DND-41 (cell line): Measurements from ENCODE around the gene SLC24A3.

Experiments
- ATAC-seq: fragments of 200-7000 bp; cut with Tn5 transposase; 3 replicates; pipeline ENCODE4 v1.9.1; 2021; ENCODE audit warnings: low read depth; ENCODE audit not compliant: insufficient read depth
- DNase-seq: peaks from one replicate; pipeline ENCODE4 v3.0.0-alpha.2; 2020
- H2AFZ ChIP-seq: 2 replicates; pipeline ENCODE4 v1.6.0; 2012; ENCODE audit warnings: low read depth, low read length
- H3K27ac ChIP-seq: 2 replicates; pipeline ENCODE4 v1.5.1; 2012; ENCODE audit warnings: low read length, inconsistent platforms
- H3K27me3 ChIP-seq: fragments of 200-600 bp; sonication (generic); 2 replicates; pipeline ENCODE4 v1.6.0; 2012; ENCODE audit warnings: low read length, mild to moderate bottlenecking, inconsistent platforms; ENCODE audit not compliant: insufficient read depth, poor library complexity
- H3K36me3 ChIP-seq: 2 replicates; pipeline ENCODE4 v1.5.1; 2012; ENCODE audit warnings: low read length, inconsistent platforms; ENCODE audit not compliant: insufficient read depth
- H3K4me1 ChIP-seq: 2 replicates; pipeline ENCODE4 v1.5.1; 2012; ENCODE audit warnings: mild to moderate bottlenecking, low read length; ENCODE audit not compliant: insufficient read depth
- H3K4me2 ChIP-seq: 2 replicates; pipeline ENCODE4 v1.6.0; 2012; ENCODE audit warnings: mild to moderate bottlenecking, moderate library complexity, low read length, inconsistent platforms; ENCODE audit not compliant: insufficient read depth
- H3K4me3 ChIP-seq, 2 experiments: fragments of 200-600 bp in 1 of 2; shearing (Covaris generic) in 1 of 2; 2 replicates each; pipeline ENCODE4 v1.5.1; 2012 to 2016; ENCODE audit warnings: inconsistent platforms in 2 of 2, low read length in 2 of 2, mild to moderate bottlenecking in 2 of 2, low read depth in 1 of 2, moderate library complexity in 1 of 2
- H3K79me2 ChIP-seq: 2 replicates; pipeline ENCODE4 v1.6.0; 2012; ENCODE audit warnings: low read length, inconsistent platforms; ENCODE audit not compliant: insufficient read depth
- H3K9ac ChIP-seq: 2 replicates; pipeline ENCODE4 v1.6.0; 2012; ENCODE audit warnings: low read depth, mild to moderate bottlenecking, inconsistent platforms, low read length, moderate library complexity
- H3K9me3 ChIP-seq: 2 replicates; pipeline ENCODE4 v1.5.1; 2012; ENCODE audit warnings: low read length, moderate library complexity, mild to moderate bottlenecking, inconsistent platforms; ENCODE audit not compliant: insufficient read depth, severe bottlenecking
- H4K20me1 ChIP-seq: 2 replicates; pipeline ENCODE4 v1.6.0; 2012; ENCODE audit warnings: low read length; ENCODE audit not compliant: insufficient read depth
- EZH2 ChIP-seq: IDR thresholded peaks from 3 replicates; pipeline ENCODE4 v1.6.1; 2012; ENCODE audit warnings: borderline replicate concordance, low read depth, mild to moderate bottlenecking, moderate library complexity, low read length, inconsistent platforms; ENCODE audit not compliant: severe bottlenecking
- TF ChIP-seq, protein P1 (sequence below): IDR thresholded peaks from 2 replicates; pipeline ENCODE4 v1.5.1; 2012; ENCODE audit warnings: borderline replicate concordance, low read length, moderate library complexity, mild to moderate bottlenecking; ENCODE audit not compliant: poor library complexity, severe bottlenecking; ENCODE audit errors: extremely low read depth

SLC24A3 gene

DNA sequence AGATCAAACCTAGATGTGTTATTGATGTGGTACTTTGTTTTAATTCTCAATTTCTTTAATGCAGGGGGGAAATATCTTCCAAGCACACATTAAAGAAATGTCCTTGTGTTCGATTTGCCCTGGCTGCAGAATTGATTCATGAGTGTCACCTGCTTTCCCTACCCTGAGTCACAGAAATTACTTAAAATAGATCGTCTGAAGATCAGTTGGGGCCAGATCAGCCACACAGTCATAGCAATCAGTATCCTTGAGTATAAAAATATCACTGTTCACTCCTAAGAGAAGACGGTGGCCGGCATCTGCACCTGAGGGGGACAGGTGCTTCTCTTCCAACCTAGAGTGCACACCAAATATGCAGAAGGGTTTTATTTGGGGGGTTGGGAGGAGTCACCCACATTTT is 430.4 kb downstream of the SLC24A3 start:
- no peaks in the 10 kb centered on the region for H3K36me3 ChIP-seq
- no peaks in the 10 kb centered on the region for H3K4me1 ChIP-seq
- no peak overlapping the region for H3K4me2 ChIP-seq
- ATAC-seq (no peak), DNase-seq (no peak)
- no peaks in the 10 kb centered on the region for H4K20me1 ChIP-seq
- no peaks in the 10 kb centered on the region for H3K9me3 ChIP-seq
- no peak overlapping the region for H3K9ac ChIP-seq
- H3K27ac ChIP-seq: no peak overlapping the region
- H2AFZ ChIP-seq: no peak overlapping the region
- no peak for TF ChIP-seq EZH2
- TF ChIP-seq, protein P1, sequence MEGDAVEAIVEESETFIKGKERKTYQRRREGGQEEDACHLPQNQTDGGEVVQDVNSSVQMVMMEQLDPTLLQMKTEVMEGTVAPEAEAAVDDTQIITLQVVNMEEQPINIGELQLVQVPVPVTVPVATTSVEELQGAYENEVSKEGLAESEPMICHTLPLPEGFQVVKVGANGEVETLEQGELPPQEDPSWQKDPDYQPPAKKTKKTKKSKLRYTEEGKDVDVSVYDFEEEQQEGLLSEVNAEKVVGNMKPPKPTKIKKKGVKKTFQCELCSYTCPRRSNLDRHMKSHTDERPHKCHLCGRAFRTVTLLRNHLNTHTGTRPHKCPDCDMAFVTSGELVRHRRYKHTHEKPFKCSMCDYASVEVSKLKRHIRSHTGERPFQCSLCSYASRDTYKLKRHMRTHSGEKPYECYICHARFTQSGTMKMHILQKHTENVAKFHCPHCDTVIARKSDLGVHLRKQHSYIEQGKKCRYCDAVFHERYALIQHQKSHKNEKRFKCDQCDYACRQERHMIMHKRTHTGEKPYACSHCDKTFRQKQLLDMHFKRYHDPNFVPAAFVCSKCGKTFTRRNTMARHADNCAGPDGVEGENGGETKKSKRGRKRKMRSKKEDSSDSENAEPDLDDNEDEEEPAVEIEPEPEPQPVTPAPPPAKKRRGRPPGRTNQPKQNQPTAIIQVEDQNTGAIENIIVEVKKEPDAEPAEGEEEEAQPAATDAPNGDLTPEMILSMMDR: no peak
- H3K27me3 ChIP-seq: no peaks in the 10 kb centered on the region
- H3K4me3 ChIP-seq: no peak overlapping the region
- H3K79me2 ChIP-seq: no peaks in the 10 kb centered on the region

DNA sequence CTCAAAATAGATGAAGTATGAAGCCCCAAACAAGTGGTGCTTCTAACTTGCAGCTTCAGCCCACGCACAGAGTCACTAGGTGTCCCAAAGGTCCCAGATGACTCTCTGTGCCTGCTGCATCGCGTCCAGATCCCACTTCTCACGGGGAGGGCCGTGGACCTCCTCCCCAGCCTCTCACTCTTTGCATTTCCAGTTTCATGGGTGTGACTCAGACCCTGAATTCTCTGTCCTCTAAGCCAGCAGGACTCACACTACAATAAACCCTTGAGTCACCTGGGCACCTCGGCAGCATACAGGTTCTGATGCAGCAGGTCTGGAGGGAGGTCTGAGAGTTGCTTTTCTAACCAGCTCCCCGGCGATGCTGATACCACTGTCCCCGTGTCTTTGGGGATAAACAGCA is 431.6 kb downstream of the SLC24A3 start:
- DNase-seq (no peak), ATAC-seq (no peak)
- no peaks in the 10 kb centered on the region for H3K4me1 ChIP-seq
- H3K4me2 ChIP-seq: no peak overlapping the region
- H4K20me1 ChIP-seq: no peaks in the 10 kb centered on the region
- no peak overlapping the region for H3K27ac ChIP-seq
- no peak overlapping the region for H3K9ac ChIP-seq
- no peaks in the 10 kb centered on the region for H3K36me3 ChIP-seq
- no peaks in the 10 kb centered on the region for H3K79me2 ChIP-seq
- no peak overlapping the region for H2AFZ ChIP-seq
- no peak overlapping the region for H3K4me3 ChIP-seq
- no peaks in the 10 kb centered on the region for H3K9me3 ChIP-seq
- TF ChIP-seq, protein P1: no peak
- no peak for TF ChIP-seq EZH2
- no peaks in the 10 kb centered on the region for H3K27me3 ChIP-seq

DNA sequence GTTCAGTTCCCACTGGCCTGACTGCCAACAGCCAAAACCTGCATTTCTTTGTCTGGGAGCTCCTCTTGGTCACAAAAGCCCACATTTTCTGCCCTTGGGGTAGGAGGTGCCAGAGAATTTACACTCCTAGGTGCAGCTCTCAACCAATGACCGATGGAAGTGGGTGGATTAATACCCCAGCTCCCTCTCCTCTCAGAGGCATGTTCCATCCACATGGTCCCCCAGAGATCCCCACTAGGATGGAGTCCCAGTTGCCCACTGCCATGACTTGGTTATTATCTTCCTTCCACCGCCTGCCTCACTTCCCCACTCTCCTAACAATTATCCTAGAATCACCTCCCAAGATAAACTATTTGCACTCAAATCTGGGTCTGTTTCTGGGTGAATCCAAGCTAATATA is 434.5 kb downstream of the SLC24A3 start:
- no peak for DNase-seq
- TF ChIP-seq, protein P1: no peak
- no peak for TF ChIP-seq EZH2
- H3K36me3 ChIP-seq: no peaks in the 10 kb centered on the region
- H3K79me2 ChIP-seq: no peaks in the 10 kb centered on the region
- H3K27ac ChIP-seq: no peak overlapping the region
- H2AFZ ChIP-seq: no peak overlapping the region
- no peaks in the 10 kb centered on the region for H3K9me3 ChIP-seq
- H3K9ac ChIP-seq: no peak overlapping the region
- no peaks in the 10 kb centered on the region for H3K27me3 ChIP-seq
- no peak overlapping the region for H3K4me2 ChIP-seq
- no peak for ATAC-seq
- no peaks in the 10 kb centered on the region for H3K4me1 ChIP-seq
- no peak overlapping the region for H3K4me3 ChIP-seq
- H4K20me1 ChIP-seq: no peaks in the 10 kb centered on the region

DNA sequence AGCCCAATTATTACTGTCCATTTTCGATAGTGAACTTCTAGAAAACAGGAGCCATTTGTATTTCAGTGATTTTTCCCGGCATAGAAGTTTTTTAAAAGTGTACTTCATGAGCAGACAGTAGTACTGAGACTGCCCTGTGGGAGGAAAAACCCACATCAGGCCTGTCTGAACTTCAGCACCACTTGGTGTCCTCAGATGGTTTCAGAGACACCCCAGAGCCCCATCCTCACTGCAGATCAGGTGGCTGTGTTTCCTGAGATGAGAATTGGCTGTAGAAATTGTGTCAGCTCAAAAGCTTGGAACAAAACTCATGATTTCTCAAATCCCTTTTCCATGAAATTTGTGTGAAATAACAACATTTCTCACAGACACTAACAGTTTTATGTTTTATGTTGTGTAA is 435.6 kb downstream of the SLC24A3 start:
- H3K9ac ChIP-seq: no peak overlapping the region
- no peaks in the 10 kb centered on the region for H3K4me1 ChIP-seq
- ATAC-seq (no peak; the same call in 2 of the 3 replicates), DNase-seq (no peak)
- H4K20me1 ChIP-seq: no peaks in the 10 kb centered on the region
- H3K27me3 ChIP-seq: no peaks in the 10 kb centered on the region
- no peak overlapping the region for H2AFZ ChIP-seq
- no peaks in the 10 kb centered on the region for H3K9me3 ChIP-seq
- H3K79me2 ChIP-seq: no peaks in the 10 kb centered on the region
- no peak for TF ChIP-seq EZH2
- TF ChIP-seq, protein P1: no peak
- no peak overlapping the region for H3K4me3 ChIP-seq
- H3K36me3 ChIP-seq: no peaks in the 10 kb centered on the region
- H3K27ac ChIP-seq: no peak overlapping the region
- H3K4me2 ChIP-seq: no peak overlapping the region
